GM18520 (cell line): ENCODE results near the gene PTPRN2.
A peak's percentile ranks its signal among the peaks of the same experiment; 100 is the strongest.

ENCODE experiments used
- ATAC-seq: cut with Tn5 transposase; IDR thresholded peaks from one replicate; pipeline ENCODE4 v1.9.1; 2021; ENCODE audit not compliant: unreplicated experiment

PTPRN2 gene

DNA sequence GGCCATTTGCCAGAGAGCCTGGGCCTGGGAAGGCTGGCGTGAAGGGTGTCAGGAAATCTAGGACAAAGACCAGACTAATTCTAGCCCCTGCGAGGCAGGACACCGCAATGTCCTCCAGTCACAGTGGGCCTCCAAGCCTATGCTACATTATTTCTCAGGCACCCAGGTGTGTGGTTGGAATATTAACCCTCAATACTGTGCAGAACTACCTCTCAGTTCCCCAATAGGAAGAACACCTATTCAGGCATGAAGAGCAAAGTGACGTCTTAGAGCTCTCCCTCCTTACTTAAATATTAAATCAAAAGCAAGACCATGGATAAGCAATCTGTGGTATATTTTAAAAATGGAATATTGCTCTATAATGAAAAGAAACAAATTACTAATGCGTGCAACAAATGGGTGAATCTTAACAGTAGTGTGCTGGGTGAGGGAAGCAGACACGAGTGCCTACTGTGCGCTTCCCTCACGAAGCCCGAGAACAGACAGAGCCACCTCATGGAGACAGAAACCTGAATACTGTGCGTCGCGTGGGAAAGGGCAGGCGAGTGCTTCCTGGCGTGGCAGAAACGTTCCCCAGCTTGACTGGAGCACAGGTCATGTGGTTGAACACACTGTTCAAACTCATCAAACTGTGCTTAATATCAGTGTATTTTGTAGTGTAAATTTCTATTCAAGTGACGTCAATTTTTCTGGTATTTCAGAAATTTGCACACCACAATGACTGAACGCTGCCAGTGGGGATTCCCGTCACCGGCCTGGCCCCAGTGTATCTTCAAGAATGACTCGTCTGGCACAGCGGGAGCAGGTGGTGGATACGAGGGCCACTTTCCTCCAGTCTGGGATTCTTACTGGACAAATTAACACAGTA is 15.5 kb upstream of the PTPRN2 start:
- ATAC-seq = peak; percentile 57

DNA sequence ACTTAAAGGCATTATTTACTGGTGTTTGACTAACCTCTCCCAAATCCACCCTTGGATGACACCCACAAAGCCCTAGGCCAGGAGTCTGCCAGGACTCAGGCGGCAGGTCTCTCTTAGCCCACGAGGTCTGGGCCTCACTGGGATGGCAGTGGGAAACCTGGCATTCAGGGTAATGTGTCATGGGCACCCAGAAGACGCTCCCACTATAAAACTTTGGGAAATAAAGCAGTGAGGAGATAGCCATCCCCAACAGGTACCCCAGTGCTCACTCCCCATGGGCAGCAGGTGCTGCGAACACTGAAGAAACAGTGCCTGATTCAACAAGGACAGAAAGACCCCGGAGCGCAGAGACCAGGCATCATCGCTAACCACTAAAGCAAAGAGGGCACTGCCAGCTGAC is 14.4 kb upstream of the PTPRN2 start:
- no peak for ATAC-seq

- no peak for ATAC-seq
Measured at GRCh38 chr7:158601090-158601489, 13.5 kb upstream of the PTPRN2 start.

- ATAC-seq = no peak
Measured at GRCh38 chr7:158596745-158597144, 9.1 kb upstream of the PTPRN2 start.

DNA sequence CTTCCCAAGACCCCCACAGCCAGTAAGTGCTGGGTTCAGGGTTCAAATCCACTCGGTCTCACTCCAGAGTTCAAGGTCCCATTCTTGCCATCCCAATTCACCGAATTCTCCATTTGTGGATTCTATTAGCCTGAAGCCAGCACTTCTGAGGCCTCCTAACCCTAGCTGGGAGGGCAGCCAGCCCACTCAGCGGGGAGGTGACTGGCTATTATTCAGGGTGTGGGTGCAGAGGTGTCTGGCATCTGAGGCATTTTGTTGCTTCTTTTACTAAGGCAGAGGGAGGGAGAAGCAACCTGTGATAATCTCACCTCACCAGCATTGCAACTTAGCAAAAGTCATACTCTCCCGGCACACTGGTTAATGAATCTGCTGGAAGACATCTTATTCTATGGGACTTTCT is 8.7 kb upstream of the PTPRN2 start:
- no peak for ATAC-seq

DNA sequence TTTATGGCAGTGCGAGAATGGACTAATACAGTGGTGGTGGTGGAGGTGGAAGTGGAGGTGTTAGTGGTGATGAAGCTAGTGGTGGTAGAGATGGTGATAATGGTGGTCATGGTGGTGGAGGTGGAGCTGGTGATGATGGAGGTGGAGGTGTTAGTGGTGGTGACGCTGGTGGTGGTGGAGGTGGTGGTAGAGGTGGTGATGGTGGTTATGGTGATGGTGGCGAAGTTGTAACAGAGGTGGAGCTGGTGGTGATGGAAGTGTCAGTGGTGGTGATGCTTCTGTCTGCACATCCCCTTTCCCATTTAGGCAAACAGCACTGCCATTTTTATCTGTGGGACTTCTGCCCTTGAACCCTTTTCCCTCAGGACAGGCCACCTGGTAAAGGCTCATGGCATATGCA is 7.4 kb upstream of the PTPRN2 start:
- ATAC-seq = no peak

DNA sequence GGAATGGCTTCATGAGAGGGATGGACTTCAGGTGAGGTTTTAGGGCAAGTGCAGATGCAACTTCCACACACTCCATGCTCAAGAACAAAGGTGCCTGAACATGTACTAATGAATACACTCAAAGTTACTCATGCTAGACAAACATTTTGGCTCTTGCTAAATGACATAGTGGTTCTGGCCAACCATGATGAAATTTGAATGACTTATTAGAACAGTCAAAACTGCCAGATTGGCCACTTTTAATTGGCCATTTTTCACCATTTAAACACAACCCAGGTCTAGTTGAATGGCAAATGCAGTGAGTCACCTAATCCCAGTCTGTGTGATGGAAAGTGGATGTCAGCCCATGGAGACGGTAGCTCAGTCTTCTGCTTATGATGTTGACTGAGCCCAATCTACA is 4.9 kb upstream of the PTPRN2 start:
- ATAC-seq = no peak

DNA sequence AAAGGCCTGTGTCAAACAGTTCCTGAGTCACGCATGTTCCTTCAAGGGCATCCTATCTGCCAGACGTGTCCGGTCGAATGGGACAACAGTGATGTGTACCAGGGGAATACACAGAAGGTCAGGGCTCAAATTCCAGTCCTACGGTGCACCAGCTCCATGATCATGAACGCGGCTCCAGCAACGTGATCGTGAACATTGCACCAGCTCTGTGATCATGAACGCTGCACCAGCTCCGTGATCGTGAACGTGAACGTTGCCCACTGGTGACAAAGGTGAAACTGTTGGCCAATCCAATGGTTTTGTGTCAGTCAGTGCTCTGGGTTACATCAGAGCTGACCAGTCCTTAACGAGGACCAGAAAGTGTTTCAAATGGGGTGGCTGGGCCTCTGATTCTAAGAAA is 4.3 kb upstream of the PTPRN2 start:
- no peak for ATAC-seq

DNA sequence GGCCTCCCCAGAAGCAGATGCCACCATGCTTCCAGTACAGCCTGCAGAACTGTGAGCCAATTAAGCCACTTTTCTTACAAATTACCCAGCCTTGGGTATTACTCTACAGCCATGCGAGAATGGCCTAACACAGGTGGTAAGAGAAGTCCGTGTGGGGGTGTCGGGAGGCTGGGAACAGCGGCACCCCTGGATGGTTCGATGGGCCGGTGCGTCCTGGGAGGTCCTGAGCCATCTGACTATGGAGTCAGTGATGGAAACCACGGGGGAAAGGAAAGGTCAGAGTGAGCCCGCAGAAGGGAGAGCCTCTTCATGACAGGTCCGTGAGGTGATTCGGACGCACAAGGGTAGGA is 2.5 kb upstream of the PTPRN2 start:
- ATAC-seq = no peak

- no peak for ATAC-seq
Measured at GRCh38 chr7:158589653-158590052, 2.0 kb upstream of the PTPRN2 start.

GRCh38 chr7:158588878-158589442 is 1.3 kb upstream of the PTPRN2 start:
- ATAC-seq = no peak

DNA sequence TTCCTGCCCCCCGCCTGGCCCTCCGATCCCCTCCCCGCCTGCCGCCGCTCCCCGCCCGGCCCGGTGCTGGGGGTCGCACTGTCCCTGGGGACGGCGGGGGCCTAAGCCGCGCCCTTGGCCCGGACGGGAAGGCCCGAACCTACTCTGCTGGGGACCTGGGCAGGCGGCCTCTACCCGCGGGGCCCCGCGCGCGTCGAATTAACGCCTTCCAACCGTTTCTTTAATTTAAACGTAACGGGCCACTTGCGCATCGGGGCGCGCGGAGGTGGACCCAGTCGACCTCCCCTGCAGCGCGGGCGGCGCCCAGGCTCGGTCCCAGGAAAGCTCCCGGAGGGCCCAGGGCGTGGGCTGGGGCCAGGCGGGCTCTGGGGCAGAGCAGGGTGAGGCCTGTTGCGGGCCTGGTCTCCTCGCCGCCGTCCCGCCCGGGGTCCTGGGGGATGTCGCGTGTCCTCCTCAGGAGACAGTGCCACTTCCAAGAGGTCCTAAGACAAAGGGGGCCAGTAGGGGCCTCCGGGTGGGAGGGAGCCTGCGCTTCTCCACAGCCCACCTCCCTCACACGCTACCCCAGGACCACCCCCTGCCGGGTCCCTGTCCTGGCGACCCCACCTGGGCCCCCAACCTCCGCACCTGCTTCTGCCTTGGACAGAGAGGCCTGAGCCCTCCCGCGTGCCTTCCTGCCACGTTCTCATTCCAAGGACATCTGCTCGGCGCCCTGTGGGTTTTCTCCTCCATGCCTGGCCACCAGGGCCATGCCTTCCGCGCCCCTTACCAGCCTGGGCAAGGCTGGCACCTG is 658 bp upstream of the PTPRN2 start:
- ATAC-seq = no peak

- ATAC-seq = no peak
Measured at GRCh38 chr7:158586499-158587161, 993 bp downstream of the PTPRN2 start.

DNA sequence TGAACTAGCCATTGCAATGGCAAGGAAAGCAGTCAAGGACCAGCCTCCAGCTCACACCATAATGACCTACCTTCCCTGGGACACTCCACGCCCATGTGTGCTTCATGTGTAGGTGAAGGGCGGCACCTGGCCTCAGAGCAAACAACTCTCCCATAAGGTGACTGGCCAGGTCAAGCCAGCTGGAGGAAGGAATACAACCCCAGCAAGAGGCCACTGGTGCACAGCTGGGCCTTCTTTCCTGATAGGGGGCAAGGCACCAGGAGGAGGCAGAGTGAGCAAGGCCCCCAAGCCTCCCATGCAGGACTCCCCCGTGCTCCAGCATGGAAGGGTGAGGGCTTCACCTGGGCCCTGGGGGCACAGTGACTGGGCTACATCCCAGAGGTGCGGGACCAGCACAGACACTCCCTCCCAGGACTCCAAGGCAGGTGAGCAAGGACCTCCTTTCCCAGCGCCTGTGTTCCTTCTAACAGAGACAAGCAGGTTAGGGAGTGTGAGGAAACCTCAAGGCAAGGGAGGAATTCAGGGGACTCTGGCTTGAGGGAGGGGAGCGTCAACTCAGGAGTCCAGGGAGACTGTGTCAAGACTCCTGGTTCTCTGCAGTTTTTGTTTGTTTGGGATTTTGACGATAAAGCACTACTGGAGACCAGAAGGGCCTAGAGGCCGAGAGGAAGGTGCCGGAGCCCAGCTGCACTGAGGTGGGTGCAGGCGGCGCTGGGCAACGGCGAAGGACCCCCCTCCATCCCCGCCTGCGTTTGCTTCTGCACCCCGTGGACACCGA is 1.7 kb downstream of the PTPRN2 start:
- ATAC-seq = no peak

DNA sequence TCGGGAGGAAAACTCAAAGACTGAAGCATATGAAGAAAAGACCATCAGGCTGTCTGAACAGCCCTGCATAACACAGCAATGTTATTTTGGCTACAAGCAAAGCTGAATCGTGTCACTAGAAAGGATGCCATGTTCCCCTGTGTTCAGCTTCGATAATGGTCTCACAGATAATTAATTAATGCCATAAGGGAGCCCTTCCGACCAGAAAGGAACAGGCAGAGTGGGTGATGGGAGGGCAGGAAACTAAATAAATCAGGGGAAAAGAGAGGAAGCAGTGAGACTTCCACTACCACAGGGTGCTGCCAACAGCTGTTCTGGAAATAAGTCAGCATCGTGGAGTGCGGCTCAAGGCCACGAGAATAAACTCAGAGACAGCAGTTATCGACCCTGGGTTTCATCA is 3.2 kb downstream of the PTPRN2 start:
- no peak for ATAC-seq

DNA sequence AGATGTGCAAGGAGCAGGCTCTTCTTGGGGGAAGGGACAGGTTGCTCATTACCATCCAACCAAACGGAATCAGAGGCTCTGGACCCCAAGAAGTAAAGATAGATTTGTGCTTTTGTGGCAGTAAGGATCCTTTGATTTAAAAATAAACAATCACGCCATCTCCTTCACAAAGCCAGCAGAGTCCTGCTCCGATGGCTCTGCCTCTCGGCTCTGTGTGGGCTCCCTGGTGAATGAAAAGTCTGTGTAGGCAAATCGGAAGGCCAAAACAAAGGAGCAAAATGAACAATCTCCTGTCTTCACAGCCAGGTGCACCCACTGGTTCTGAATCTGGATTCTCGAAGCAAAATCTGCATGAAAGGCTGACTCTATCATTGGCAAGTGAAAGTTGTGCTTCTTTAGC is 3.8 kb downstream of the PTPRN2 start:
- no peak for ATAC-seq

DNA sequence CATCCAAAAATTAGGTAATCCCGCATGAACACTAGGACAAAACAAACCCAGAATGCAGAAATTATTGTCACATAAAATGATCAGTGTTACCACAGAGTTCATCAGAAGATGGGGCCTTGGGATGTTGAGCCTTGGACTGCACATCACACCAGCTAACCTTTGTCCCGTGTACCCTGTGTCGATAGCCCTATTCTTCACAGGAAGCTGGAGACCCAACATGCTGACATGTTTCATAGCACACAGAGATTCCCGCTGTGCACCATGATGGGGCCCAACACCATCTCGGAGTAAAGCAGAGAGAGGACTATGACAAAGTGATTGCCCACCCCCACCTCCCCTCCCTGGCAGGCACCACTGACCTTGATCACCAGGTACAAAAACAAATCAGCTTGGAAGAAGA is 4.5 kb downstream of the PTPRN2 start:
- ATAC-seq = no peak

DNA sequence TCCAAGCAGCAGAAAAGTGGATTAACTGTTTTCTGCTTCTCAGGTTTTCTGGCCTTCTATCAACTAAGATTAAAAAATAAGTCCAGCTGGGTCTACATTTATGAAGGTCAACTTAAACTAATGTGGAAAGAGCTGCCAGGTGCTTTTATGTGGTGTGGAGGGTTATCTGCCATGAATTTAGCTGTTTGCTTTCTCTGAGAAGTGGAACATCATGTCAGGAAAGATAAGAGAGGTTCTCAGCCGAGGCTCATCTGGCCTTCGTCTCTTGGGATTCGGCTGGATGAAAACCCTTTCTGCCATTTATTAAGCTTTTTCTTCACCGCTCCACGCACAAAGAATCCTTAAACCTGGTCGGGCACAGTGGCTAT is 5.5 kb downstream of the PTPRN2 start:
- ATAC-seq = no peak

GRCh38 chr7:158581440-158582088 is 6.1 kb downstream of the PTPRN2 start:
- ATAC-seq = no peak
